ENCODE data around the gene RASGEF1C. TPM values are rescaled to one million over a fixed set of nuclear protein-coding genes. Genes with fewer than 3 reads are reported as not detected.

The RASGEF1C gene
- total and polyA plus RNA-seq, 2 of the 13 experiments (the other 11 are each of a cell fraction or from before 2014, with no cell fraction given) = not detected

DNA sequence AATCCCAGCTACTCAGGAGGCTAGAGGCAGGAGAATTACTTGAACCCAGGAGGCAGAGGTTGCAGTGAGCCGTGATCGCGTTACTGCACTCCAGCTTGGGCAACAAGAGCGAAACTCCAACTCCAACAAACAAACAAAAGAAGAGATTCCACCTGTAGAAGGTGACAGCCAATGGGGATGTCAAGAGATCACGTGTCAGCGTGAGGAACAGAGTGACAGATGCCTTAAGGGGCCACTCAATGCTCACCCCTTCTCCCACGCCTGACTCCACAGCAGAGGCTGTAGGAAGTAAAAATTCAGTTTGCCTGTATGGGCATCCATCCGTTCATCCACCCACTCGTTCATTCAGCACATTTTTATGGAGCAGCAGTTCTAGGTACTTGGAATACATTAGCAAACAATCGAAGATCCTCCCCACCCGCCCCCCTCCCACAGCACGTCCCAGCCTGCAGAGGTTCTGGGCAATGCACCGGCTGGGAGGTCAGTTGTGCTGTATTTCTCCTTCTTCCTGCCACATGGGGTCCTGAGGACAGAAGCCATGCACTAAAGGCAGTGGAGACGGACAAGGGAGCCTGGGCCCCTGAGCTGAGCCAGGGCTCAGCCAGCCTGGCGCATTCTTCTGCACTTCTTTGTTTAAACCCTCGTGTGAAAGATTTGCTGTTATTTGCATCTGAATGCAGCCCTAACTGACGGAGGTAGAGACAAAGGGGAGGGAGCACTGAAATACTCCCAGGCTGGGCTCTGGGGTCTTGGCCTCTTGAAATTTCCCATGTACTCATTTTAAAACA is 126.2 kb downstream of the RASGEF1C start:
- ChIA-PET POLR2A (no interaction called here), CTCF (ENCODE audit: low intra/inter-chr PET ratio, low total read pairs) (no interaction called here)
- DNase-seq (ENCODE audit: low spot score) (no peak), FAIRE-seq (no peak), ATAC-seq (no peak)
- in situ Hi-C loops (cut with HindIII; ENCODE audit: extremely low pct_ligation_motif_present, low pct_unique_long_range_greater_than_20kb) (loop anchor here (25.0 kb wide), 1 partner anchor 321 kb away; no protein-coding TSS in a partner anchor), intact Hi-C loops (cut with micrococcal nuclease; ENCODE audit: unreplicated experiment) (no loop called here)
- no TSS peak for BruUV-seq (replicated peaks)
- Histone ChIP-seq H3K4me1 (ENCODE audit: insufficient read depth, low read length) (peaks cover 30% of the 10 kb centered on the region), H3K9me3 (ENCODE audit: low read length) (no peaks in the 10 kb centered on the region), H4K20me1 (ENCODE audit: insufficient read depth, low read length) (no peaks in the 10 kb centered on the region), H3K27ac (ENCODE audit: extremely low read length, insufficient read depth, low read length) (no peak overlapping the region), H3K79me2 (ENCODE audit: insufficient read depth, low read length) (no peaks in the 10 kb centered on the region), H3K4me3 (replicated peaks in 1 of 3; ENCODE audit: insufficient read depth in 1 of 3, low read depth in 2 of 3, low read length in 3 of 3) (no peak overlapping the region), H3K9ac (ENCODE audit: insufficient read depth, low read depth, low read length) (no peak overlapping the region), H2AFZ (ENCODE audit: low read length) (no peak overlapping the region), H3K4me2 (ENCODE audit: low read depth, low read length) (no peak overlapping the region), H3K36me3 (replicated peaks in 1 of 2; ENCODE audit: control insufficient read depth in 1 of 2, insufficient read depth in 2 of 2, low read length in 2 of 2) (no peaks in the 10 kb centered on the region), H3K27me3 (ENCODE audit: control insufficient read depth in 1 of 2, insufficient read depth in 2 of 2, low read length in 2 of 2) (peaks cover 7 to 43% of the 10 kb centered on the region in 2 experiments; a peak in 3 of 5 replicates)
- 43% methylated on average over 17 of the region's 17 CpGs for WGBS (ENCODE audit: low lambda C conversion rate)
- TF ChIP-seq ZNF558 (CRISPR knock-in tag; IDR thresholded peaks at IDR 0.05; ENCODE audit: borderline replicate concordance) (no peak), GMEB2 (CRISPR knock-in tag; IDR thresholded peaks at IDR 0.05; ENCODE audit: low read depth) (no peak)

GRCh38 chr5:180081481-180081880 is 127.5 kb downstream of the RASGEF1C start:
- FAIRE-seq (peak; percentile 8), DNase-seq (ENCODE audit: low spot score) (peak; percentile 19), ATAC-seq (peak; percentile 76)
- Histone ChIP-seq H3K9me3 (ENCODE audit: low read length) (no peaks in the 10 kb centered on the region), H3K9ac (ENCODE audit: insufficient read depth, low read depth, low read length) (no peak overlapping the region), H3K27me3 (ENCODE audit: control insufficient read depth in 1 of 2, insufficient read depth in 2 of 2, low read length in 2 of 2) (peaks cover 5 to 45% of the 10 kb centered on the region in 2 experiments; a peak in 3 of 5 replicates), H3K79me2 (ENCODE audit: insufficient read depth, low read length) (no peaks in the 10 kb centered on the region), H3K4me1 (ENCODE audit: insufficient read depth, low read length) (peaks cover 30% of the 10 kb centered on the region), H3K4me2 (ENCODE audit: low read depth, low read length) (peak overlapping the region; percentile 65), H2AFZ (ENCODE audit: low read length) (no peak overlapping the region), H3K27ac (ENCODE audit: extremely low read length, insufficient read depth, low read length) (no peak overlapping the region), H4K20me1 (ENCODE audit: insufficient read depth, low read length) (no peaks in the 10 kb centered on the region), H3K4me3 (replicated peaks in 1 of 3; ENCODE audit: insufficient read depth in 1 of 3, low read depth in 2 of 3, low read length in 3 of 3) (peak overlapping the region in 1 of 3 experiments; percentile 17; a peak in 1 of 6 replicates), H3K36me3 (replicated peaks in 1 of 2; ENCODE audit: control insufficient read depth in 1 of 2, insufficient read depth in 2 of 2, low read length in 2 of 2) (no peaks in the 10 kb centered on the region)
- BruUV-seq (replicated peaks) = no TSS peak
- intact Hi-C loops (cut with micrococcal nuclease; ENCODE audit: unreplicated experiment) = no loop called here
- ChIA-PET POLR2A (no interaction called here), CTCF (ENCODE audit: low intra/inter-chr PET ratio, low total read pairs) (no interaction called here)
- WGBS (ENCODE audit: low lambda C conversion rate) = under 1% methylated on average over 5 of the region's 5 CpGs
- in situ Hi-C loops (cut with HindIII; ENCODE audit: extremely low pct_ligation_motif_present, low pct_unique_long_range_greater_than_20kb) = loop anchor here (25.0 kb wide), 1 partner anchor 319 kb away; no protein-coding TSS in a partner anchor
- TF ChIP-seq TBX3 (IDR thresholded peaks at IDR 0.05; ENCODE audit: borderline replicate concordance) (peak; percentile 56; the same call in 1 of the 2 replicates), FOXP1 (IDR thresholded peaks at IDR 0.05) (peak; percentile 15; the same call in 1 of the 2 replicates), FOXP1 (CRISPR knock-in tag; IDR thresholded peaks at IDR 0.05) (peak; percentile 69; the same call in 1 of the 2 replicates), PAXIP1 (CRISPR knock-in tag; conservative IDR thresholded peaks at IDR 0.05) (peak; percentile 41; the same call in 1 of the 2 replicates), TBX2 (CRISPR knock-in tag; IDR thresholded peaks at IDR 0.05; ENCODE audit: borderline replicate concordance) (0 out of 2 replicates have a peak, but pooled peaks have one; percentile 15), MEF2D (CRISPR knock-in tag; IDR thresholded peaks at IDR 0.05) (0 out of 2 replicates have a peak, but pooled peaks have one; percentile 23), SOX5 (CRISPR knock-in tag; IDR thresholded peaks at IDR 0.05; ENCODE audit: borderline replicate concordance) (0 out of 2 replicates have a peak, but pooled peaks have one; percentile 10), FOXA3 (CRISPR knock-in tag; IDR thresholded peaks at IDR 0.05) (peak; percentile 37; the same call in 1 of the 2 replicates)
